Astrocyte of the cerebellum (primary cell): Measurements from ENCODE around the gene HTR5A.

Source experiments
- DNase-seq: peaks from one replicate; pipeline ENCODE4 v3.0.0-alpha.2; 2011; ENCODE audit warnings: low read depth
- H3K4me3 ChIP-seq: 2 replicates; pipeline ENCODE4 v1.5.1; 2011; ENCODE audit warnings: mild to moderate bottlenecking, low read depth, low read length, moderate library complexity
- in situ Hi-C: cut with HindIII; loops from 2 replicates; pipeline ENCODE4 v1.10.0; 2017; ENCODE audit warnings: low sequenced_read_pairs
- TF ChIP-seq, protein P1 (sequence below): IDR thresholded peaks from 2 replicates; pipeline ENCODE4 v1.5.1; 2012; ENCODE audit warnings: low read length, low read depth, moderate library complexity, mild to moderate bottlenecking; ENCODE audit errors: missing control alignments

HTR5A gene

DNA sequence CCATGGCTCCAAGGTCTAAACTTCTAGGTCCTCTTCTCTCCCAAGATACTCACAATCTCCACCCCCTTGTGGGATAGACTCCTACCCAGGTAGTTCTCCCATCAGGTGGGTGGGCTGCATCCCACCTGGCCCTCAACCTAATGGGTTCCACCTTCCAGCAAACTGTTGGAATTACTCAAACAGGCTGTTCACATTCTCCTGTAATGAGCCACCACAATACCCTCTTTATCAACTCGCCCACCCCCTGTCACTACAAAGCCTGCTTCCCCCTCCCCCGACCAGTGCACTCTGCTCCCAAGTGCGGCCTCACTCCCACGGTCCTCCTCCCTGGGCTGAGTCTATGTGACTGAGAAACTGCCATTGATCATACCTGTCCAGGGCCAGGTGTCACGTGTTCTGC lies 10.4 kb upstream of the HTR5A start:
- in situ Hi-C loops: no loop called here
- no peak overlapping the region for H3K4me3 ChIP-seq

DNA sequence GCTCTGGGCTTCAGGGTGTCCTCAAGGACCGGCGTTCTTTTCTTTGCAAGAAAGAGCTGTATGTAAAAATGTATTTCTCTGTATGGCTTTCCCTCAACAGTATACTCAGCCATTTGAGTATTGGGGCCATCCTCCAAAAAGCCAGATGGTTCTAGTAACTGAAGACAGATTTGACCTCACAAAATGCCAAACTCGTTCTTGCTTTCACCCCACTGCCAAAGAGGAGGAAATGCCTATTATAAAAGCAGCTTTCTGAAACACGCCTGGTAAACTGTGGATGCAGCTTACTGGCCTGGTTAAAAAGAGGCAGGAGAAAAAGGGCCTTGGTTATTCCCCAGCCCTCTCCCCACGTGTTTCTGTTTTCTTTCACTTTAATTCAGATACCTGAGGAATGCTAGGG lies 7.7 kb upstream of the HTR5A start:
- DNase-seq: no peak
- H3K4me3 ChIP-seq: no peak overlapping the region
- TF ChIP-seq, protein P1, sequence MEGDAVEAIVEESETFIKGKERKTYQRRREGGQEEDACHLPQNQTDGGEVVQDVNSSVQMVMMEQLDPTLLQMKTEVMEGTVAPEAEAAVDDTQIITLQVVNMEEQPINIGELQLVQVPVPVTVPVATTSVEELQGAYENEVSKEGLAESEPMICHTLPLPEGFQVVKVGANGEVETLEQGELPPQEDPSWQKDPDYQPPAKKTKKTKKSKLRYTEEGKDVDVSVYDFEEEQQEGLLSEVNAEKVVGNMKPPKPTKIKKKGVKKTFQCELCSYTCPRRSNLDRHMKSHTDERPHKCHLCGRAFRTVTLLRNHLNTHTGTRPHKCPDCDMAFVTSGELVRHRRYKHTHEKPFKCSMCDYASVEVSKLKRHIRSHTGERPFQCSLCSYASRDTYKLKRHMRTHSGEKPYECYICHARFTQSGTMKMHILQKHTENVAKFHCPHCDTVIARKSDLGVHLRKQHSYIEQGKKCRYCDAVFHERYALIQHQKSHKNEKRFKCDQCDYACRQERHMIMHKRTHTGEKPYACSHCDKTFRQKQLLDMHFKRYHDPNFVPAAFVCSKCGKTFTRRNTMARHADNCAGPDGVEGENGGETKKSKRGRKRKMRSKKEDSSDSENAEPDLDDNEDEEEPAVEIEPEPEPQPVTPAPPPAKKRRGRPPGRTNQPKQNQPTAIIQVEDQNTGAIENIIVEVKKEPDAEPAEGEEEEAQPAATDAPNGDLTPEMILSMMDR: no peak
- in situ Hi-C loops: no loop called here

More for the DNA sequence above, 10.4 kb upstream of the HTR5A start:
- DNase-seq: no peak
- TF ChIP-seq, protein P1: no peak

DNA sequence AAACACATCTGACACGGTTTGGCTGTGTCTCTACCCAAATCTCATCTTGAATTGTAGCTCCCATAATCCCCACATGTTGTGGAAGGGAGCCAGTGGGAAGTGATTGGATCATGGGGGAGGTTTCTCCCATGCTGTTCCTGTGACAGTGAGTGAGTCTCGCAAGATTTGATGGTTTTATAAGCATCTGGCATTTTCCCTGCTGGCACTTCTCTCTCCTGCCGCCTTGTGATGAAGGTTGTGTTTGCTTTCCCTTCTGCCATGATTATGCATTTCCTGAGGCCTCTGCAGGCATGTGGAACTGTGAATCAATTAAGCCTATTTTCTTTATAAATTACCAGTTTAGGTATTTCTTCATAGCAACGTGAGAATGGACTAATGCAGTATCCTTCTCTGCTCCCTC lies 5.9 kb upstream of the HTR5A start:
- DNase-seq: no peak
- no peak overlapping the region for H3K4me3 ChIP-seq
- in situ Hi-C loops: no loop called here
- TF ChIP-seq, protein P1: no peak

DNA sequence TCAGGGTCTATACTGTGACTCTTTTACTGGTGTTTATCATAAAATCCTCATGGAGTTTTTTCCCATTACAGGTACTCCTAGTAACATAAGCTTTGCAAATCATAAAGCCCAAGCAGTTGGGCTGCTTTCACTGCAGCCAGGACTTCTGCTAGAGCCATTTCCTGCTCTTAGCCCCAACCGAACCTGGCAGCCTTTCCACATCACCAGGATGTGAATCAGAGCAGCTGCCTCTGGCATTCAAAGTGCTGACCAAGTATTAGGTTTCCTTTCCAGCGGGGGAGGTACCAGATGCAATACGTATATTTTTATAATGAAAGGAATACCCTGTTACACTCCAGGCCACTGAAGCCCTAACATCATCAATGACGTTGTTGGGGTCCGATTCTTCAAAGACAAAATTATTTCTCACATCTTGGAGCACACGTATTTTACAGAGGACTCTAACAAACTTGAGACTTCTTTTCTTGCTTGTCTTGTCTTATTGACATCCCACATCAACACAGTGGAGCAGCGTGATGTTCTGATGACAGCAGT lies 3.6 kb upstream of the HTR5A start:
- DNase-seq: peak; percentile 40
- TF ChIP-seq, protein P1: no peak
- in situ Hi-C loops: no loop called here
- no peak overlapping the region for H3K4me3 ChIP-seq

DNA sequence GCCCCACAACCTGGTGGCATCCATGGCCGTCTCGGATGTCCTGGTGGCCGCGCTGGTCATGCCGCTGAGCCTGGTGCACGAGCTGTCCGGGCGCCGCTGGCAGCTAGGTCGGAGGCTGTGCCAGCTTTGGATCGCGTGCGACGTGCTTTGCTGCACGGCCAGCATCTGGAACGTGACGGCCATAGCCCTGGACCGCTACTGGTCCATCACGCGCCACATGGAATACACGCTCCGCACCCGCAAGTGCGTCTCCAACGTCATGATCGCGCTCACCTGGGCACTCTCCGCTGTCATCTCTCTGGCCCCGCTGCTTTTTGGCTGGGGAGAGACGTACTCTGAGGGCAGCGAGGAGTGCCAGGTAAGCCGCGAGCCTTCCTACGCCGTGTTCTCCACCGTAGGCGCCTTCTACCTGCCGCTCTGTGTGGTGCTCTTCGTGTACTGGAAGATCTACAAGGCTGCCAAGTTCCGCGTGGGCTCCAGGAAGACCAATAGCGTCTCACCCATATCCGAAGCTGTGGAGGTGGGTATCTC lies 1.1 kb downstream of the HTR5A start:
- TF ChIP-seq, protein P1: no peak
- no peak for DNase-seq
- no peak overlapping the region for H3K4me3 ChIP-seq
- in situ Hi-C loops: no loop called here

DNA sequence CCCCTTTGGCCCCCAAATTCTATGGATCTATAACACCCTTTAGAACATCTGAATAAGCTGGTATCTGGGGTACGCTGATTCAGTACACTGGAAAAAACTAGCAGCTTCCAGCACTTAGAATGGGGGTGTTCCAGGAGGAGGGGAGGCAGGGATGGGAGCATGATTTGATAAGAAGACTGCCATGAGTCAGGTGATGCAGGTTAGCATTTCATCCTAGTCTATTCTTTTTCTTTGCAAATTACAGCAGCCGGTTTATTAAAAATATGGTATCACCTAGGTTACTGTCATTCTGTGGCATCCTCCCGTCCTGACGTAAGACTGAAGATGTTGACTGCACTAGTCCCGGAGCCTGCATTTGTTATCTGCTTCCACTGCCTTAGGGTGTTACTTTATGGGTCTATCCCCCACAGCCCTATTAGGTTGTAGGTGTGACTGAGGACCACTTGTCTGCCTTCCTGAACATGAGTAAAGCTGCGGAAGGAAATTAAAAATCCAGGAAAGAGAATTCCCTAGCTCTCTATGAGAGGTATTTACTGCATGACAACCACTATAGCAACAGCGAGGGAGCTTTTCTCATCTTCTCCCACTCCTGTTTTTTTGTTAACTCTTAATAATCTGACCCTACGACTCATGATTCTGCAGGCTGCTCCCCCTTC lies 1.9 kb downstream of the HTR5A start:
- H3K4me3 ChIP-seq: no peak overlapping the region
- no peak for DNase-seq
- in situ Hi-C loops: no loop called here
- TF ChIP-seq, protein P1: no peak
